Endothelial cell (in vitro differentiated cells): ENCODE results near the gene STRN4. TPM values are rescaled to one million over a fixed set of nuclear protein-coding genes. Genes with fewer than 3 reads are reported as not detected.
"Not testable (repeated sequence)": the region's sequence is repeated elsewhere in the genome, so short reads cannot be mapped to it uniquely, and the experiment has no call there.

Experiments used
- DNase-seq: peaks from one replicate; pipeline ENCODE4 v3.0.0; 2021; ENCODE audit warnings: low spot score
- H3K27ac Mint-ChIP-seq: one replicate; pipeline ENCODE4 v1.8.0; 2021; ENCODE audit warnings: mixed read lengths, inconsistent platforms; ENCODE audit not compliant: unreplicated experiment
- H3K27me3 Mint-ChIP-seq: one replicate; pipeline ENCODE4 v1.8.0; 2021; ENCODE audit warnings: mild to moderate bottlenecking, moderate library complexity, mixed read lengths, inconsistent platforms; ENCODE audit not compliant: unreplicated experiment
- H3K36me3 Mint-ChIP-seq: one replicate; pipeline ENCODE4 v1.8.0; 2021; ENCODE audit warnings: mild to moderate bottlenecking, low read depth, mixed read lengths, inconsistent platforms; ENCODE audit not compliant: unreplicated experiment
- H3K4me1 Mint-ChIP-seq: one replicate; pipeline ENCODE4 v1.8.0; 2021; ENCODE audit warnings: mild to moderate bottlenecking, mixed read lengths, inconsistent platforms; ENCODE audit not compliant: unreplicated experiment
- H3K4me3 Mint-ChIP-seq: one replicate; pipeline ENCODE4 v1.8.0; 2021; ENCODE audit warnings: mild to moderate bottlenecking, mixed read lengths, inconsistent platforms; ENCODE audit not compliant: unreplicated experiment
- H3K9me3 Mint-ChIP-seq: one replicate; pipeline ENCODE4 v1.8.0; 2021; ENCODE audit warnings: mixed read lengths, inconsistent platforms; ENCODE audit not compliant: unreplicated experiment
- total RNA-seq: library from RNA; stranded (reverse); fragmentation: NEBNext Ultra II Directional; extraction: Animal tissue kit (Norgen Biotek cat#: 25700); gene quantifications from one replicate; pipeline ENCODE4 v1.2.1, GENCODE V29; 2021; ENCODE audit not compliant: unreplicated experiment
- TF ChIP-seq, protein P1 (sequence below): fragments of 200-600 bp; sonication (generic); IDR thresholded peaks from one replicate; pipeline ENCODE4 v1.5.0; 2021; ENCODE audit warnings: antibody characterized with exemption; ENCODE audit not compliant: unreplicated experiment

Gene STRN4
- total RNA-seq, 1 donor from 2014 or later = 111 TPM

DNA sequence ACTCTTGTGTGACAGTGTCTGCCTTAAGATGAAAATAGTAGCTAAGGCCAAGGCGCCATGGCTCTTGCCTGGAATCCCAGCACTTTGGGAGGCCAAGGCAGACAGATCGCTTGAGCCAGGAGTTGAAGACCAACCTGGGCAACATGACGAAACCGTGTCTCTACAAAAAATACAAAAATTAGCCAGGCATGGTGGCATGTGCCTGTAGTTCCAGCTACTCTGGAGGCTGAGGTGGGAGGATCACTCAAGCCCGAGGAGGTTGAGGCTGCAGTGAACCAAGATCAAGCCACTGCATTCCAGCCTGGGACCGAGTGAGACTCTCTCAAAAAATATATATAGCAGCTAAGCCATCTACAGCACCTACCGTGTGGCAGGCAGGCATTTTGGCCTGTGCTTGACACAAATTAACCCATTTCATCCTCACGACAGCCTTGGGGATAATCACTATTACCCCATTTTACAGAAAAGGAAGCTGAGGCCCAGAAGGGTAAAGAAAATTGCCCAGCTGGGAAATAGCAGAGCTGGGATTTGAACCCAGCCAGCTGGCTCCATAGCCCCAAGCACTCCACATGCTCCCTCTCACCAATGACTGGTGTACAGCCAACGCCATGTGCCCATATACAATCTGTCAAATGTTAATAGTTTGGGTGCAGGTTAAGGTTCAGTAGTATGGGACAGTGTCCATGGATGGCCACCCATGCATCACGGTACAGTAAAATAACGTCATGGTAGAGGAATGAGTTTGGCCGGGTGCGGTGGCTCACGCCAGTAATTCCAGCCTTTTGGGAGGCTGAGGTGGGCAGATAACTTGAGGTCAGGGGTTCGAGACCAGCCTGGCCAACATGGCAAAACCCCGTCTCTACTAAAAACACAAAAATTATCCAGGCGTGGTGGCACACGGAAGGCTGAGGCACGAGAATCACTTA lies 39.1 kb upstream of the STRN4 start:
- peaks cover 21% of the 10 kb centered on the region for H3K4me1 Mint-ChIP-seq
- H3K27ac Mint-ChIP-seq = peak overlapping the region; percentile 80
- peak overlapping the region; percentile 94 for H3K4me3 Mint-ChIP-seq
- no peak for DNase-seq
- H3K27me3 Mint-ChIP-seq = peaks cover 9% of the 10 kb centered on the region
- H3K9me3 Mint-ChIP-seq = no peaks in the 10 kb centered on the region
- H3K36me3 Mint-ChIP-seq = peaks cover 13% of the 10 kb centered on the region
- TF ChIP-seq, protein P1, sequence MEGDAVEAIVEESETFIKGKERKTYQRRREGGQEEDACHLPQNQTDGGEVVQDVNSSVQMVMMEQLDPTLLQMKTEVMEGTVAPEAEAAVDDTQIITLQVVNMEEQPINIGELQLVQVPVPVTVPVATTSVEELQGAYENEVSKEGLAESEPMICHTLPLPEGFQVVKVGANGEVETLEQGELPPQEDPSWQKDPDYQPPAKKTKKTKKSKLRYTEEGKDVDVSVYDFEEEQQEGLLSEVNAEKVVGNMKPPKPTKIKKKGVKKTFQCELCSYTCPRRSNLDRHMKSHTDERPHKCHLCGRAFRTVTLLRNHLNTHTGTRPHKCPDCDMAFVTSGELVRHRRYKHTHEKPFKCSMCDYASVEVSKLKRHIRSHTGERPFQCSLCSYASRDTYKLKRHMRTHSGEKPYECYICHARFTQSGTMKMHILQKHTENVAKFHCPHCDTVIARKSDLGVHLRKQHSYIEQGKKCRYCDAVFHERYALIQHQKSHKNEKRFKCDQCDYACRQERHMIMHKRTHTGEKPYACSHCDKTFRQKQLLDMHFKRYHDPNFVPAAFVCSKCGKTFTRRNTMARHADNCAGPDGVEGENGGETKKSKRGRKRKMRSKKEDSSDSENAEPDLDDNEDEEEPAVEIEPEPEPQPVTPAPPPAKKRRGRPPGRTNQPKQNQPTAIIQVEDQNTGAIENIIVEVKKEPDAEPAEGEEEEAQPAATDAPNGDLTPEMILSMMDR = no peak

DNA sequence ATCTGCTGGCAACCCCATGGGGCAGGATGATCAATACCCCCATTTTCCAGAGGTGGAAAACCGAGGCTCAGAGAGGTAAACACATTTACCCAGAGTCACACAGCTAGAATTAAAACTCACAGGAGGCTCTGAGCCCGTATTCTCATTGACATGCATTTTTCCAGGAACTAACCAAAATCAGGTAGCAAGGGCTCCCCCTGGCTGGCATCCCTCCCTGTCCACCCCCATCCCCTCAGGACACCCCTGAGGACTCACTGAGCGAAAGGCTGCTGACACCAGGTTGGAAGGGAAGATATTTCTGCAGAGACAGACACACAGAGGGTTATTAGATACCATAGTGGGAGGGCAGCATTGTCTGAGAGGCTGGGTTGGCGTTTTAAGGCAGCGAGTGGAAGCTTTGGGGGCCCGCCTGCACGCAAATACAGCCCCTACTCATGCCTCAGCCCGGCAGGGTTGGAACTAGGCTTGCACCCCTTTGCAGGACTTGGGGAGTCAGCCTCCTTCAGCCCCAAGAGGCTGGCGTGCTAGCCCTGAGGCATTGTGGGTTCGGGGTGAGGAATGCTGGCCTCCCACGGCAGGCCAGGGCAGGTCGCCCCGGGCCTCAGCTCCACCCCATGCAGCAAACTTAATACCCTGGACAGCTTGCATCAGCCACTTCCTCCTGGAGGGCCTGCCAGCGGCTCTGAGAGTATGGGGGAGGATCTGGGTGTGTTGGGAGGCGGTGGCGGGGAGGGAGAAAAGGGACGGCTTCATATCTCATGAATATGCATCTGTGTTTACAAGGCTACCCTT lies 38.2 kb upstream of the STRN4 start:
- DNase-seq = peak; percentile 12
- Mint-ChIP-seq H3K4me3 (peak overlapping the region; percentile 42), H3K4me1 (peaks cover 21% of the 10 kb centered on the region), H3K36me3 (peaks cover 14% of the 10 kb centered on the region), H3K27me3 (peaks cover 8% of the 10 kb centered on the region), H3K27ac (no peak overlapping the region), H3K9me3 (no peaks in the 10 kb centered on the region)
- TF ChIP-seq, protein P1 = no peak

DNA sequence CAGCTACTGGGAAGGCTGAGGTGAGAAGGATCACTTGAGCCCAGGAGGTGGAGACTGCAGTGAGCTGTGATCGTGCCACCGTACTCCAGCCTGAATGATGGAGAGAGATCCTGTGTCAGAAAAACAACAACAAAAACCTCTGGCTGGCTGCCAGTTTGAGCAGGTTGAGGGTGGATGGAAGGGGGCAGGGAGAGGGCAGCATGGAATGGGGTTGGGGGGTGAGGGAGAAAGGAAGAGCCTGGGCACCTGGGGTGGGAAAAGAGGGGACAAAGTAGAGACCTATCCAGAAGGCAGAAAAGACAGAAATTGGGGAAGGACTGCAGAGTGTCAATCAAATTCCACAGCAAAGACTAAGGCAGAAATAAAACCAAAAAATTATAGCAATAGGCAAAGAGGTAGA lies 37.4 kb upstream of the STRN4 start:
- H3K4me3 Mint-ChIP-seq = peak overlapping the region; percentile 47
- H3K27me3 Mint-ChIP-seq = peaks cover 5% of the 10 kb centered on the region
- no peak overlapping the region for H3K27ac Mint-ChIP-seq
- H3K4me1 Mint-ChIP-seq = peaks cover 21% of the 10 kb centered on the region
- H3K9me3 Mint-ChIP-seq = no peaks in the 10 kb centered on the region
- H3K36me3 Mint-ChIP-seq = peaks cover 16% of the 10 kb centered on the region
- TF ChIP-seq, protein P1 = no peak
- no peak for DNase-seq

DNA sequence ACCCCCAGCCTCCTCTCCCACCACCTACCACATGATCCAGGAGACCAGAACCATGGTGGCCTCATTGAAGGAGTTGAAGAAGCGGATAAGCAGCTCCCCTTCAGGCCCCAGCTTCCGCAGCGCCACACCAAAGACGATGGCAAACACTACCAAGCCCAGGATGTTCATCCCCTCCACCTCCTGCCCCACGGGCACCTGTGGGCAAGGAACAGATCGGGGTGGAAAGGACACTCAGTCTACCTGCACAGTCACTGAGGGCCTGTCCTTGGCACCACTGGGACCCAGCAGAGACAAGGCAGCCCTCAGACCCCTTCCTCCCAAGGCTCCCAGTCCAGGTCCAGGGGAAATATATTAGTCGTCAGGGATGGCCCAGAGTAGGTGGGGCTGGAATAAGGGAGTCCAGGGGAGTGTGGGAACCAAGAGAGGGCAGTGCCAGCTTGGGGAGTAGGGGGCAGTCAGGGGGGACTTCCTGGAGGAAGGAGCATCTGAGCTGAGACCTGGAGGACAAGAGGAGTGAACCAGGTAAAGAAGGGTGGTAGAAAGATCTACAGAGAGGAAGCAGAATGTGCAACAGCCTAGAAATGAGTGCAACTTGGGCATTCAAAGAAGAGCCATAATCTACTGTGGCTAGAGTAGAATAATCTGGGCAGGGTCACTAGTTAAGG lies 36.2 kb upstream of the STRN4 start:
- Mint-ChIP-seq H3K4me3 (peak overlapping the region; percentile 25), H3K36me3 (peaks cover 20% of the 10 kb centered on the region)
- TF ChIP-seq, protein P1 = no peak

DNA sequence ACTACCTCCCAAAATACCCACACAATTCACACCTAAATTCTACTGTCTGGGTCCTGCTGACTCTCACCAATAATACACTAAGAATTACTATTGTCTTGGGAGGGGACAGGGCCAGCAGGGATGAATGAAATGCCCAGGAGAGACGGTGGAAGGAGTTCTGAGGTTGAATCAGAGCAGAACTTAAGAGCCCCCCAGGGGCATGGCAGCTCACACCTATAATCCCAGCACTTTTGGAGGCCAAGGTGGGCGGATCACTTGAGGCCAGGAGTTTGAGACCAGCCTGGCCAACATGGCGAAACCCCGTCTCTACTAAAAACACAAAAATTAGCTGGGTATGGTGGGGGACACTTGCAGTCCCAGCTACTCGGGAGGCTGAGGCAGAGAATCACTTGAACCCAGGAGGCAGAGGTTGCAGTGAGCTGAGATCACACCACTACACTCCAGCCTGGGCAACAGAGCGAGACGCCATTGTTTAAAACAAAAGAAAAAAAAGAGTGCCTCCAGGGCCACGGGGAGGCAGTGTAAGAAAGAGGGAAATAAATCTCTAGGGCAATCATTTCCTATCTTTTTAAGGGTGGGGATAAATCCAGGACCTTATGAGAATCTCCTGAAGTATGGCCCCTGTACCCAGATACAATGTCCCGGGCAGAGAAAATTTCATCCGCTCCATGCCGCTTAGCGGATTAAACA lies 31.9 kb upstream of the STRN4 start:
- not testable (repeated sequence) for DNase-seq, H3K27ac Mint-ChIP-seq, H3K4me1 Mint-ChIP-seq, H3K4me3 Mint-ChIP-seq, H3K9me3 Mint-ChIP-seq, H3K27me3 Mint-ChIP-seq
- H3K36me3 Mint-ChIP-seq = peaks cover 37% of the 10 kb centered on the region

More for the DNA sequence above, 36.2 kb upstream of the STRN4 start:
- no peak for DNase-seq
- Mint-ChIP-seq H3K27ac (peak overlapping the region; percentile 42), H3K27me3 (peaks cover 5% of the 10 kb centered on the region), H3K9me3 (no peaks in the 10 kb centered on the region), H3K4me1 (peaks cover 23% of the 10 kb centered on the region)
